Smooth muscle cell (in vitro differentiated cells): Measurements from ENCODE around the gene DHRS13. TPM values are rescaled to one million over a fixed set of nuclear protein-coding genes. Genes with fewer than 3 reads are reported as not detected.

ENCODE experiments used
- DNase-seq: peaks from one replicate; lab custom pipeline; 2025; ENCODE audit not compliant: unreplicated experiment; lab: John Stamatoyannopoulos, UW
- H2AFZ ChIP-seq: fragments of 200-600 bp; sonication (generic); 2 replicates; pipeline ENCODE4 v1.6.0; 2016; ENCODE audit warnings: antibody characterized with exemption, low read depth, mild to moderate bottlenecking
- H3F3A ChIP-seq: fragments of 200-600 bp; sonication (generic); 2 replicates; pipeline ENCODE4 v1.6.0; 2017; ENCODE audit warnings: antibody characterized with exemption, low read depth
- H3K27ac ChIP-seq: fragments of 200-600 bp; sonication (generic); 2 replicates; pipeline ENCODE4 v1.5.1; 2016; ENCODE audit warnings: low read depth, mild to moderate bottlenecking
- H3K27me3 ChIP-seq: fragments of 200-600 bp; sonication (generic); 2 replicates; pipeline ENCODE4 v1.6.1; 2016; ENCODE audit warnings: low read depth, mild to moderate bottlenecking
- H3K36me3 ChIP-seq: fragments of 200-600 bp; sonication (generic); 2 replicates; pipeline ENCODE4 v1.5.1; 2016; ENCODE audit warnings: low read depth
- H3K4me1 ChIP-seq: fragments of 200-600 bp; sonication (generic); 2 replicates; pipeline ENCODE4 v1.5.1; 2016; ENCODE audit warnings: low read depth
- H3K4me2 ChIP-seq: fragments of 200-600 bp; sonication (generic); 2 replicates; pipeline ENCODE4 v1.6.0; 2016; ENCODE audit warnings: mild to moderate bottlenecking
- H3K4me3 ChIP-seq: fragments of 200-600 bp; sonication (generic); 2 replicates; pipeline ENCODE4 v1.5.1; 2016; ENCODE audit warnings: mild to moderate bottlenecking
- H3K79me2 ChIP-seq: fragments of 200-600 bp; sonication (generic); 2 replicates; pipeline ENCODE4 v1.6.0; 2016; ENCODE audit warnings: low read depth, mild to moderate bottlenecking
- H3K9ac ChIP-seq: fragments of 200-600 bp; sonication (generic); 2 replicates; pipeline ENCODE4 v1.6.0; 2016; ENCODE audit warnings: low read depth
- H3K9me3 ChIP-seq: fragments of 200-600 bp; sonication (generic); replicated peaks from 2 replicates; pipeline ENCODE4 v1.5.1; 2016; ENCODE audit warnings: low read depth
- H4K20me1 ChIP-seq: fragments of 200-600 bp; sonication (generic); 2 replicates; pipeline ENCODE4 v1.6.0; 2016; ENCODE audit warnings: low read depth
- CTCF ChIP-seq: fragments of 200-600 bp; sonication (generic); IDR thresholded peaks from 2 replicates; pipeline ENCODE4 v1.5.1; 2017; ENCODE audit warnings: borderline replicate concordance, mild to moderate bottlenecking, antibody characterized with exemption; ENCODE audit not compliant: insufficient read depth, poor library complexity, severe bottlenecking
- WGBS: methylation state at CpG from one replicate; pipeline ENCODE4 v1.1.7; 2016; ENCODE audit warnings: low lambda C conversion rate; 5-methylcytosine and 5-hydroxymethylcytosine counted together
- polyA plus RNA-seq: library from polyadenylated mRNA; unstranded; fragments of >200 nt; fragmentation: Nextera tagmentation; extraction: Ambion mirVana; gene quantifications from 2 replicates; pipeline ENCODE4 v1.2.1, GENCODE V29; 2016
- total RNA-seq: library from RNA; depleted of rRNA; stranded (reverse); fragments of >200 nt; gene quantifications from 2 replicates; pipeline ENCODE4 v1.2.3, GENCODE V29; 2014

DHRS13 gene
- total and polyA plus RNA-seq, 2 experiments from 2014 or later, result 6.0 to 10.1 TPM

- Histone ChIP-seq H2AFZ (no peak overlapping the region), H4K20me1 (peaks cover 100% of the 10 kb centered on the region), H3K79me2 (peaks cover 71% of the 10 kb centered on the region), H3K36me3 (peaks cover 4% of the 10 kb centered on the region), H3K27ac (no peak overlapping the region), H3K9me3 (no peaks in the 10 kb centered on the region), H3K4me1 (no peaks in the 10 kb centered on the region), H3K4me2 (no peak overlapping the region), H3K9ac (no peak overlapping the region), H3K4me3 (no peak overlapping the region), H3F3A (peaks cover 16% of the 10 kb centered on the region), H3K27me3 (no peaks in the 10 kb centered on the region)
- no peak for TF ChIP-seq CTCF
- WGBS, result 80% methylated on average over 2 of the region's 2 CpGs
- DNase-seq, result no peak
Observed at GRCh38 chr17:28928061-28928460, 25.2 kb upstream of the DHRS13 start.

GRCh38 chr17:28926786-28927185, 23.9 kb upstream of the DHRS13 start:
- TF ChIP-seq CTCF, result no peak
- Histone ChIP-seq H3K9ac (peak overlapping the region; percentile 33), H3F3A (peaks cover 16% of the 10 kb centered on the region), H3K4me1 (no peaks in the 10 kb centered on the region), H3K36me3 (peaks cover 4% of the 10 kb centered on the region), H3K4me2 (peak overlapping the region; percentile 67), H3K9me3 (no peaks in the 10 kb centered on the region), H3K79me2 (peaks cover 67% of the 10 kb centered on the region), H3K27ac (peak overlapping the region; percentile 69), H2AFZ (no peak overlapping the region), H4K20me1 (peaks cover 100% of the 10 kb centered on the region), H3K4me3 (no peak overlapping the region), H3K27me3 (no peaks in the 10 kb centered on the region)
- WGBS, result 81% methylated on average over 4 of the region's 4 CpGs
- no peak for DNase-seq

- 82% methylated on average over 2 of the region's 2 CpGs for WGBS
- TF ChIP-seq CTCF, result no peak
- Histone ChIP-seq H3K27me3 (no peaks in the 10 kb centered on the region), H3F3A (peaks cover 16% of the 10 kb centered on the region), H3K9me3 (no peaks in the 10 kb centered on the region), H3K4me2 (peak overlapping the region; percentile 67), H3K79me2 (peaks cover 63% of the 10 kb centered on the region), H3K4me3 (no peak overlapping the region), H3K27ac (peak overlapping the region; percentile 69), H3K4me1 (no peaks in the 10 kb centered on the region), H2AFZ (no peak overlapping the region), H3K9ac (peak overlapping the region; percentile 33), H4K20me1 (peaks cover 100% of the 10 kb centered on the region), H3K36me3 (peaks cover 4% of the 10 kb centered on the region)
- DNase-seq, result no peak
Observed at GRCh38 chr17:28926366-28926765, 23.5 kb upstream of the DHRS13 start.

- DNase-seq, result no peak
- 14% methylated on average over 2 of the region's 2 CpGs for WGBS
- Histone ChIP-seq H3K27ac (peak overlapping the region; percentile 69), H3K4me1 (no peaks in the 10 kb centered on the region), H3K9ac (no peak overlapping the region), H3K4me3 (no peak overlapping the region), H3K27me3 (no peaks in the 10 kb centered on the region), H3K36me3 (peaks cover 4% of the 10 kb centered on the region), H2AFZ (no peak overlapping the region), H3K4me2 (peak overlapping the region; percentile 67), H3K79me2 (peaks cover 59% of the 10 kb centered on the region), H4K20me1 (peaks cover 100% of the 10 kb centered on the region), H3K9me3 (no peaks in the 10 kb centered on the region), H3F3A (peaks cover 16% of the 10 kb centered on the region)
- TF ChIP-seq CTCF, result no peak
Observed at GRCh38 chr17:28925912-28926365, 23.1 kb upstream of the DHRS13 start.
